H1 (cell line): ENCODE measurements around the gene HNRNPA3. TPM values are rescaled to one million over a fixed set of nuclear protein-coding genes. Genes with fewer than 3 reads are reported as not detected.

Experiments
- CTCF ChIA-PET: fragments of 300-600 bp; sonication (Branson Sonifier 250); formaldehyde crosslinking; loops from one replicate; lab custom pipeline; 2021; ENCODE audit not compliant: partially characterized antibody; lab: Charles Lee
- POLR2A ChIA-PET: fragments of 300-600 bp; sonication (Branson Sonifier 250); formaldehyde crosslinking; loops from one replicate; lab custom pipeline; 2021; ENCODE audit warnings: inconsistent platforms; ENCODE audit not compliant: partially characterized antibody; lab: Charles Lee
- DNase-seq, 2 experiments: peaks; one replicate each; pipeline versions ENCODE4 v3.0.0 to v3.0.0-alpha.2; 2010 to 2022; ENCODE audit warnings: low spot score in 2 of 2, low read depth in 1 of 2, mixed read lengths in 1 of 2
- FAIRE-seq: peaks from 2 replicates; lab custom pipeline; 2011; peaks lifted over from hg19 to GRCh38; lab: Jason Lieb, UNC
- H2AFZ ChIP-seq: 2 replicates; pipeline ENCODE4 v1.8.1; 2012; ENCODE audit warnings: low read length, inconsistent platforms
- H2AK5ac ChIP-seq: 2 replicates; pipeline ENCODE4 v1.6.1; 2013; ENCODE audit warnings: low read depth, low read length
- H2BK120ac ChIP-seq: replicated peaks from 2 replicates; pipeline ENCODE3; 2013; ENCODE audit warnings: low read depth, low read length, inconsistent platforms
- H2BK12ac ChIP-seq: 2 replicates; pipeline ENCODE4 v1.6.1; 2013; ENCODE audit warnings: low read depth, low read length
- H2BK15ac ChIP-seq: 2 replicates; pipeline ENCODE4 v1.6.1; 2013; ENCODE audit warnings: low read length
- H2BK20ac ChIP-seq: 2 replicates; pipeline ENCODE4 v1.6.1; 2013; ENCODE audit warnings: low read length
- H2BK5ac ChIP-seq: 2 replicates; pipeline ENCODE4 v1.6.1; 2013; ENCODE audit warnings: low read depth, low read length
- H3K14ac ChIP-seq: 2 replicates; pipeline ENCODE4 v1.6.1; 2013; ENCODE audit warnings: inconsistent platforms; ENCODE audit not compliant: insufficient read length
- H3K18ac ChIP-seq: 2 replicates; pipeline ENCODE4 v1.6.1; 2013; ENCODE audit warnings: low read length; ENCODE audit errors: extremely low read depth
- H3K23ac ChIP-seq: 2 replicates; pipeline ENCODE4 v1.6.1; 2013; ENCODE audit warnings: inconsistent platforms; ENCODE audit not compliant: insufficient read length
- H3K23me2 ChIP-seq: 2 replicates; pipeline ENCODE4 v1.6.1; 2013; ENCODE audit warnings: low read depth, low read length
- H3K27ac ChIP-seq: 2 replicates; pipeline ENCODE4 v1.6.1; 2011; ENCODE audit warnings: low read depth, low read length, inconsistent platforms
- H3K27me3 ChIP-seq, 4 experiments: replicated peaks in 1 of 4; 1 replicate in 1 of 4; 2 replicates in 3 of 4; pipeline versions ENCODE4 v1.6.1 to v1.8.1; 2011 to 2013; ENCODE audit warnings: low read length in 3 of 4, mild to moderate bottlenecking in 3 of 4, inconsistent platforms in 2 of 4, mixed read lengths in 2 of 4, moderate library complexity in 1 of 4; ENCODE audit not compliant: control insufficient read depth in 3 of 4, insufficient read depth in 3 of 4; ENCODE audit errors: extremely low read depth in 1 of 4
- H3K36me3 ChIP-seq, 4 experiments: 2 replicates each; pipeline versions ENCODE4 v1.6.1 to v1.8.1; 2011 to 2013; ENCODE audit warnings: mild to moderate bottlenecking in 4 of 4, low read length in 3 of 4, moderate library complexity in 2 of 4, control low read depth in 1 of 4, inconsistent platforms in 1 of 4; ENCODE audit not compliant: insufficient read depth in 4 of 4, control insufficient read depth in 2 of 4
- H3K4ac ChIP-seq: replicated peaks from 2 replicates; pipeline ENCODE3; 2013; ENCODE audit warnings: low read length, low read depth, mixed read lengths, inconsistent platforms; ENCODE audit not compliant: insufficient read length
- H3K4me1 ChIP-seq, 4 experiments: replicated peaks in 1 of 4; 1 replicate in 1 of 4; 2 replicates in 3 of 4; pipeline versions ENCODE4 v1.6.1 to v1.8.1; 2011 to 2013; ENCODE audit warnings: low read length in 3 of 4, inconsistent platforms in 2 of 4, mixed read lengths in 1 of 4; ENCODE audit not compliant: insufficient read depth in 4 of 4, control insufficient read depth in 3 of 4
- H3K4me2 ChIP-seq, 2 experiments: 2 replicates each; pipeline versions ENCODE4 v1.6.1 to v1.8.1; 2011 to 2013; ENCODE audit warnings: low read depth in 2 of 2, low read length in 2 of 2, control low read depth in 1 of 2, inconsistent platforms in 1 of 2, mild to moderate bottlenecking in 1 of 2; ENCODE audit not compliant: insufficient read depth in 1 of 2
- H3K4me3 ChIP-seq, 4 experiments: fragments of 200-600, 300-600 bp in 1 of 4; sonication (generic), shearing (Covaris generic), sonication (Bioruptor Twin) in 1 of 4; 2 replicates each; pipeline versions ENCODE4 v1.5.1 to v1.8.1; 2011 to 2016; ENCODE audit warnings: low read length in 4 of 4, low read depth in 3 of 4, control low read depth in 2 of 4, inconsistent platforms in 2 of 4, mild to moderate bottlenecking in 2 of 4, mixed read lengths in 1 of 4, moderate library complexity in 1 of 4; ENCODE audit not compliant: insufficient read depth in 2 of 4; ENCODE audit errors: extremely low read depth in 1 of 4
- H3K56ac ChIP-seq: replicated peaks from 2 replicates; pipeline ENCODE3; 2013; ENCODE audit warnings: low read depth, mild to moderate bottlenecking, mixed read lengths, low read length, inconsistent platforms; ENCODE audit not compliant: insufficient read length
- H3K79me1 ChIP-seq: 2 replicates; pipeline ENCODE4 v1.6.1; 2013; ENCODE audit warnings: low read depth, low read length, control low read depth
- H3K79me2 ChIP-seq, 2 experiments: 2 replicates each; pipeline versions ENCODE4 v1.6.1 to v1.8.1; 2012 to 2013; ENCODE audit warnings: low read length in 2 of 2, mild to moderate bottlenecking in 2 of 2, inconsistent platforms in 1 of 2; ENCODE audit not compliant: insufficient read depth in 2 of 2, control insufficient read depth in 1 of 2
- H3K9ac ChIP-seq, 4 experiments: replicated peaks in 1 of 4; 1 replicate in 1 of 4; 2 replicates in 3 of 4; pipeline versions ENCODE4 v1.6.1 to v1.8.1; 2011 to 2013; ENCODE audit warnings: low read depth in 3 of 4, low read length in 3 of 4, control low read depth in 2 of 4, mild to moderate bottlenecking in 2 of 4, moderate library complexity in 2 of 4, inconsistent platforms in 1 of 4; ENCODE audit errors: extremely low read depth in 1 of 4
- H3K9me3 ChIP-seq, 2 experiments: 2 replicates each; pipeline versions ENCODE4 v1.6.1 to v1.8.1; 2012 to 2013; ENCODE audit warnings: mild to moderate bottlenecking in 2 of 2, moderate library complexity in 2 of 2, control low read depth in 1 of 2, inconsistent platforms in 1 of 2, low read depth in 1 of 2, low read length in 1 of 2, mixed read lengths in 1 of 2; ENCODE audit not compliant: insufficient read depth in 2 of 2
- H4K20me1 ChIP-seq, 2 experiments: replicated peaks in 1 of 2; 2 replicates each; pipeline versions ENCODE3 to v1.8.1; 2011 to 2013; ENCODE audit warnings: inconsistent platforms in 2 of 2, low read length in 2 of 2, mild to moderate bottlenecking in 1 of 2; ENCODE audit not compliant: insufficient read depth in 2 of 2, control insufficient read depth in 1 of 2
- H4K5ac ChIP-seq: 2 replicates; pipeline ENCODE4 v1.6.1; 2013; ENCODE audit warnings: low read length, low read depth, mixed read lengths, inconsistent platforms; ENCODE audit not compliant: insufficient read length
- H4K8ac ChIP-seq: 2 replicates; pipeline ENCODE4 v1.8.0; 2013; ENCODE audit warnings: mild to moderate bottlenecking, moderate library complexity, low read length, inconsistent platforms; ENCODE audit not compliant: insufficient read depth; ENCODE audit errors: extremely low read depth
- H4K91ac ChIP-seq: replicated peaks from 2 replicates; pipeline ENCODE3; 2013; ENCODE audit warnings: low read length, mixed read lengths, inconsistent platforms; ENCODE audit not compliant: insufficient read length
- CEBPB ChIP-seq: IDR thresholded peaks from 2 replicates; pipeline ENCODE4 v1.6.1; 2012; ENCODE audit warnings: low read depth, low read length
- EGR1 ChIP-seq: IDR thresholded peaks from 2 replicates; pipeline ENCODE4 v1.6.1; 2011; ENCODE audit warnings: low read depth, low read length, borderline replicate concordance
- RAD21 ChIP-seq, 2 experiments: IDR thresholded peaks in 1 of 2; conservative IDR thresholded peaks in 1 of 2; 2 replicates each; pipeline ENCODE4 v1.6.1; 2011; ENCODE audit warnings: low read depth in 2 of 2, low read length in 2 of 2, improper control_type of control experiment in 1 of 2, inconsistent platforms in 1 of 2, mild to moderate bottlenecking in 1 of 2, moderate library complexity in 1 of 2
- RFX5 ChIP-seq: IDR thresholded peaks from 2 replicates; pipeline ENCODE4 v1.6.1; 2011; ENCODE audit warnings: low read depth, low read length, improper control_type of control experiment, borderline replicate concordance
- SRF ChIP-seq: IDR thresholded peaks from 2 replicates; pipeline ENCODE4 v1.6.1; 2011; ENCODE audit warnings: mild to moderate bottlenecking, low read depth, low read length, moderate library complexity
- WGBS, 2 experiments: shearing (Covaris generic) in 1 of 2; methylation state at CpG; one replicate each; pipeline versions ENCODE4 v1.1.6 to v1.1.7; 2013 to 2015; ENCODE audit warnings: low lambda C conversion rate in 2 of 2, mixed read lengths in 2 of 2, inconsistent platforms in 1 of 2, low coverage in 1 of 2, missing lambda C conversion rate in 1 of 2; ENCODE audit not compliant: insufficient replicate concordance in 2 of 2, insufficient coverage in 1 of 2, insufficient read length in 1 of 2; ENCODE audit errors: extremely low coverage in 1 of 2, missing lambda C conversion rate in 1 of 2; 5-methylcytosine and 5-hydroxymethylcytosine counted together
- polyA plus RNA-seq, 7 experiments: library from polyadenylated mRNA; depleted of rRNA in 3 of 7; stranded (reverse) in 5 of 7; unstranded in 2 of 7; fragments of >200 nt in 5 of 7; fragments of 200-250 nt in 2 of 7; gene quantifications; 1 replicate in 5 of 7; 2 replicates in 1 of 7; 4 replicates in 1 of 7; pipeline versions ENCODE4 v1.2.1 to v1.2.3, GENCODE V29; 2011 to 2013; ENCODE audit warnings: missing spikeins in 2 of 7, mixed read lengths in 2 of 7
- total RNA-seq: library from RNA; stranded (reverse); fragmentation: NEBNext Ultra II Directional; extraction: Animal tissue kit (Norgen Biotek cat#: 25700); gene quantifications from 2 replicates; pipeline ENCODE4 v1.2.1, GENCODE V29; 2021
- TF ChIP-seq, protein P1 (sequence below): IDR thresholded peaks from 2 replicates; pipeline ENCODE4 v1.6.1; 2012; ENCODE audit warnings: low read length, inconsistent platforms
- TF ChIP-seq, protein P2 (sequence below): IDR thresholded peaks from 2 replicates; pipeline ENCODE4 v1.6.1; 2011; ENCODE audit warnings: low read length, improper control_type of control experiment

Gene HNRNPA3
- total and polyA plus RNA-seq, 2 of the 8 experiments (the other 6 are each of a cell fraction or from before 2014, with no cell fraction given) = 66.1 to 408 TPM

DNA sequence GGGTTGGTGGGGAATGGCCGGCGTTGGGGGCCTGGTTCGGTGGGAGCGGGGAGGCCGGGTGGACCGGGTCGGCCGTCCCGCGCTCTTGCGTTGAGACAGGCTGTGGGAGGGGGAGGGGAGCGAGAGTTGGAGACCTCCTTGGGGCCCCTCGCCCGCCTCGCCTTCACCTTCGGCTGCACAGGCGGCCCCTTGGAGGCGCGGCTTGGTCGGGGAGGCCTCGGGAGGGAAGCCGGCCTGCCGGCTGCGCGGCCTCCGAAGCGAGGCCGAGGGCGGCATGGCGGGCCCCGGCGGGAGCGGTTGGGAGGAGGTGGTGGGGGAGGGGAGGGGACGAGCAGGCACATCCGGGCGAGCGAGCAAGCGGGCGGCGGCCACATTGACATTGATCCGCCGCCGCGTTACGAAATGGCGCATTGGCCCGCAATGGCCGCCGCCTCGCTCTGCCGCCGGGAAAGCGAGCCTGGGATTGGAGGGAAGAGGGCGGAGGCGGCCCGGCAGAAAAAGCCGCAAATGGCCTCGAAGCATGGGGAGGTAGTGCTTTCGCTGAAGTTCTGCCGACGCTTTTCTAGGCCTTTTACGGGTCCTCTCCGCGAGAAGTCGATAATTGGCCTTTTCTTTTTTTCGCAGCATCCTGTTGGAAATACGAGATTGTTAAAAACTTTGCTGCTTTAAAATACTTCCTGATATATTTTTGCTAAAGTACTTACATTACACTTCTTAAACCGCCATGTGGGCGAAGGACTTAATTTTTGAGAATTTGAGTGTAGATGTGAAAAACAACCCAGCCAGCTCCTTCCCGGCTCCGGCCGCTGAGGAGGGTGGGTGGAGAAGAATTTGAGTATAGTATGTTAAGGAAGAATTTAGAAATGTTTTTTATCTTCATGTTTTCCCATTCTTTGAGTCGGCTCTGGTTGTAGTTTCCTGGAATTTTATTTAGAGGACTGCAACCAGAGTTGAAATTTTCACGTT is 580 bp downstream of the HNRNPA3 start:
- Histone ChIP-seq H3K27me3 (no peaks in the 10 kb centered on the region), H3K23me2 (no peaks in the 10 kb centered on the region; the same call in none of the 2 replicates), H3K14ac (no peak overlapping the region), H3K79me1 (no peaks in the 10 kb centered on the region; the same call in 1 of the 2 replicates), H3K4me2 (peak overlapping the region; percentile 68 to 72), H2BK20ac (no peak overlapping the region), H2AFZ (no peak overlapping the region), H3K4ac (no peak overlapping the region), H3K36me3 (peaks cover 21 to 36% (median 28%) of the 10 kb centered on the region in 4 experiments), H3K9ac (peak overlapping the region; percentile 98 to 99 (median 98)), H3K4me1 (peaks cover 0 to 5% (median 3%) of the 10 kb centered on the region in 4 experiments; a peak in 4 of 7 replicates), H3K23ac (no peak overlapping the region), H4K5ac (peak overlapping the region; percentile 52), H2BK120ac (no peak overlapping the region), H4K8ac (peak overlapping the region; percentile 100), H3K79me2 (peaks cover 10 to 65% of the 10 kb centered on the region in 2 experiments), H2AK5ac (no peak overlapping the region), H4K20me1 (peaks cover 12 to 13% of the 10 kb centered on the region in 2 experiments), H4K91ac (peak overlapping the region; percentile 91), H3K27ac (peak overlapping the region; percentile 99), H3K9me3 (no peaks in the 10 kb centered on the region), H3K4me3 (peak overlapping the region; percentile 73 to 91 (median 79)), H3K18ac (peak overlapping the region; percentile 95), H2BK15ac (no peak overlapping the region), H2BK12ac (no peak overlapping the region), H3K56ac (peak overlapping the region; percentile 99), H2BK5ac (peak overlapping the region; percentile 95)
- POLR2A ChIA-PET = interaction anchor here (0.7 to 5.0 kb wide), 25 partner anchors 9 to 52 kb away, joined by 3 to 128 read pairs (median 5); partner anchors contain the start of gene NFE2L2
- WGBS, 2 experiments = 0% methylated on average over 32 of the region's 74 CpGs; no CpG with 5 or more reads in 1 of the 2 experiments
- DNase-seq (peak in 1 of 2 experiments; percentile 88), FAIRE-seq (no peak)
- CTCF ChIA-PET = interaction anchor here (1.0 kb wide), 1 partner anchor 18 kb away, joined by 3 read pairs; no protein-coding TSS in a partner anchor
- TF ChIP-seq RFX5 (no peak), EGR1 (peak; percentile 10; the same call in 1 of the 2 replicates), CEBPB (peak; percentile 81), RAD21 (IDR thresholded peaks at IDR 0.05 in 1 of 2, conservative IDR thresholded peaks at IDR 0.05 in 1 of 2; ENCODE audit: low read depth in 2 of 2, low read length in 2 of 2) (no peak), SRF (no peak)
- TF ChIP-seq, protein P1, sequence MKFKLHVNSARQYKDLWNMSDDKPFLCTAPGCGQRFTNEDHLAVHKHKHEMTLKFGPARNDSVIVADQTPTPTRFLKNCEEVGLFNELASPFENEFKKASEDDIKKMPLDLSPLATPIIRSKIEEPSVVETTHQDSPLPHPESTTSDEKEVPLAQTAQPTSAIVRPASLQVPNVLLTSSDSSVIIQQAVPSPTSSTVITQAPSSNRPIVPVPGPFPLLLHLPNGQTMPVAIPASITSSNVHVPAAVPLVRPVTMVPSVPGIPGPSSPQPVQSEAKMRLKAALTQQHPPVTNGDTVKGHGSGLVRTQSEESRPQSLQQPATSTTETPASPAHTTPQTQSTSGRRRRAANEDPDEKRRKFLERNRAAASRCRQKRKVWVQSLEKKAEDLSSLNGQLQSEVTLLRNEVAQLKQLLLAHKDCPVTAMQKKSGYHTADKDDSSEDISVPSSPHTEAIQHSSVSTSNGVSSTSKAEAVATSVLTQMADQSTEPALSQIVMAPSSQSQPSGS = no peak
- TF ChIP-seq, protein P2, sequence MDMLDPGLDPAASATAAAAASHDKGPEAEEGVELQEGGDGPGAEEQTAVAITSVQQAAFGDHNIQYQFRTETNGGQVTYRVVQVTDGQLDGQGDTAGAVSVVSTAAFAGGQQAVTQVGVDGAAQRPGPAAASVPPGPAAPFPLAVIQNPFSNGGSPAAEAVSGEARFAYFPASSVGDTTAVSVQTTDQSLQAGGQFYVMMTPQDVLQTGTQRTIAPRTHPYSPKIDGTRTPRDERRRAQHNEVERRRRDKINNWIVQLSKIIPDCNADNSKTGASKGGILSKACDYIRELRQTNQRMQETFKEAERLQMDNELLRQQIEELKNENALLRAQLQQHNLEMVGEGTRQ = no peak
